Endothelial cell of umbilical vein (primary cell): ENCODE measurements around the gene ARHGAP10. TPM values are rescaled to one million over a fixed set of nuclear protein-coding genes. Genes with fewer than 3 reads are reported as not detected.

Experiments used
- BruUV-seq: library from RNA; stranded (reverse); fragments of 400-500 nt; replicated peaks from 2 replicates; lab custom pipeline; 2021; lab: Mats Ljungman, UMichigan
- CTCF ChIA-PET: fragments of 300-600, 350-600 bp; sonication (Branson Sonifier 250); formaldehyde crosslinking; loops from one replicate; lab custom pipeline; 2021; ENCODE audit warnings: antibody characterized with exemption, inconsistent platforms; lab: Charles Lee
- POLR2A ChIA-PET: fragments of 300-600, 350-600 bp; sonication (Branson Sonifier 250); formaldehyde crosslinking; loops from one replicate; lab custom pipeline; 2021; ENCODE audit warnings: antibody characterized with exemption, inconsistent platforms; lab: Charles Lee
- DNase-seq: peaks from one replicate; pipeline ENCODE4 v3.0.0-alpha.2; 2011; ENCODE audit warnings: low read depth, low spot score
- FAIRE-seq: peaks from 2 replicates; lab custom pipeline; 2011; peaks lifted over from hg19 to GRCh38; lab: Jason Lieb, UNC
- H2AFZ ChIP-seq: 2 replicates; pipeline ENCODE4 v1.6.0; 2012; ENCODE audit warnings: low read depth, low read length, control low read depth, inconsistent platforms
- H3K27ac ChIP-seq: 2 replicates; pipeline ENCODE4 v1.5.1; 2011; ENCODE audit warnings: low read depth, mild to moderate bottlenecking, control low read depth, low read length, moderate library complexity; ENCODE audit not compliant: insufficient read depth
- H3K27me3 ChIP-seq, 2 experiments: 2 replicates each; pipeline versions ENCODE4 v1.6.0 to v1.6.1; 2011; ENCODE audit warnings: low read length in 2 of 2, mixed read lengths in 1 of 2; ENCODE audit not compliant: control insufficient read depth in 2 of 2, insufficient read depth in 2 of 2
- H3K36me3 ChIP-seq, 2 experiments: 2 replicates in 1 of 2; 3 replicates in 1 of 2; pipeline ENCODE4 v1.5.1; 2011; ENCODE audit warnings: low read length in 2 of 2, mild to moderate bottlenecking in 1 of 2, moderate library complexity in 1 of 2; ENCODE audit not compliant: control insufficient read depth in 2 of 2, insufficient read depth in 2 of 2; ENCODE audit errors: extremely low read depth in 1 of 2
- H3K4me1 ChIP-seq: 3 replicates; pipeline ENCODE4 v1.5.1; 2011; ENCODE audit warnings: mild to moderate bottlenecking, low read length; ENCODE audit not compliant: control insufficient read depth, insufficient read depth; ENCODE audit errors: extremely low read depth
- H3K4me2 ChIP-seq: 2 replicates; pipeline ENCODE4 v1.6.1; 2011; ENCODE audit warnings: low read length, control low read depth, mixed read lengths; ENCODE audit not compliant: insufficient read depth
- H3K4me3 ChIP-seq, 3 experiments: fragments of 200-600 bp in 1 of 3; sonication (generic), shearing (Covaris generic) in 1 of 3; replicated peaks in 1 of 3; 2 replicates each; pipeline ENCODE4 v1.5.1; 2011 to 2016; ENCODE audit warnings: control low read depth in 3 of 3, low read length in 3 of 3, mild to moderate bottlenecking in 2 of 3, inconsistent platforms in 1 of 3, low read depth in 1 of 3, moderate library complexity in 1 of 3; ENCODE audit not compliant: insufficient read depth in 1 of 3
- H3K79me2 ChIP-seq: 2 replicates; pipeline ENCODE4 v1.6.0; 2012; ENCODE audit warnings: low read length, inconsistent platforms; ENCODE audit not compliant: control insufficient read depth, insufficient read depth
- H3K9ac ChIP-seq: replicated peaks from 2 replicates; pipeline ENCODE3; 2011; ENCODE audit warnings: low read length, control low read depth; ENCODE audit not compliant: insufficient read depth; ENCODE audit errors: extremely low read depth
- H3K9me1 ChIP-seq: replicated peaks from 3 replicates; pipeline ENCODE4 v1.6.0; 2011; ENCODE audit warnings: mild to moderate bottlenecking, low read length; ENCODE audit not compliant: control insufficient read depth, insufficient read depth; ENCODE audit errors: extremely low read depth
- H3K9me3 ChIP-seq: replicated peaks from 2 replicates; pipeline ENCODE4 v1.5.1; 2012; ENCODE audit warnings: low read length, inconsistent platforms; ENCODE audit not compliant: control insufficient read depth, insufficient read depth
- H4K20me1 ChIP-seq: replicated peaks from 2 replicates; pipeline ENCODE3; 2011; ENCODE audit warnings: mild to moderate bottlenecking, low read length; ENCODE audit not compliant: control insufficient read depth, insufficient read depth; ENCODE audit errors: extremely low read depth
- EZH2 ChIP-seq: IDR thresholded peaks from 2 replicates; pipeline ENCODE4 v1.6.1; 2012; ENCODE audit warnings: borderline replicate concordance, low read depth, mild to moderate bottlenecking, moderate library complexity, low read length, inconsistent platforms; ENCODE audit not compliant: severe bottlenecking
- FOS ChIP-seq: IDR thresholded peaks from 2 replicates; pipeline ENCODE4 v1.6.1; 2011; ENCODE audit warnings: mild to moderate bottlenecking, low read length, moderate library complexity, borderline replicate concordance; ENCODE audit not compliant: insufficient read depth
- GATA2 ChIP-seq: IDR thresholded peaks from 2 replicates; pipeline ENCODE4 v1.7.0; 2011; ENCODE audit warnings: low read depth, mild to moderate bottlenecking, moderate library complexity, mixed read lengths, low read length; ENCODE audit not compliant: insufficient read length, insufficient read depth
- JUN ChIP-seq: IDR thresholded peaks from 2 replicates; pipeline ENCODE4 v1.6.1; 2011; ENCODE audit warnings: borderline replicate concordance, low read depth; ENCODE audit not compliant: insufficient read length, insufficient read depth
- MYC ChIP-seq: IDR thresholded peaks from one replicate; pipeline ENCODE4 v1.6.1; 2011; ENCODE audit warnings: mild to moderate bottlenecking, low read depth, low read length
- POLR2A ChIP-seq: IDR thresholded peaks from 2 replicates; pipeline ENCODE4 v1.6.1; 2012; ENCODE audit warnings: low read depth, mild to moderate bottlenecking, control low read depth, low read length
- POLR2AphosphoS5 ChIP-seq: IDR thresholded peaks from 2 replicates; pipeline ENCODE4 v1.6.1; 2012; ENCODE audit warnings: low read depth, mild to moderate bottlenecking, control low read depth, low read length, moderate library complexity; ENCODE audit not compliant: insufficient read depth
- dilution Hi-C: fragments of 300-500 bp; cut with MboI; formaldehyde crosslinking; loops from one replicate; pipeline ENCODE4 v1.15.0; 2019; ENCODE audit warnings: low sequenced_read_pairs; ENCODE audit not compliant: extremely low pct_ligation_motif_present
- intact Hi-C: fragments of 100-400 bp; cut with micrococcal nuclease; formaldehyde crosslinking; loops from one replicate; pipeline ENCODE4 v1.10.0; 2022
- polyA plus RNA-seq, 4 experiments: library from polyadenylated mRNA; depleted of rRNA in 3 of 4; stranded (reverse) in 3 of 4; unstranded in 1 of 4; fragments of >200 nt; gene quantifications; 2 replicates each; pipeline versions ENCODE4 v1.2.1 to v1.2.3, GENCODE V29; 2011 to 2012; ENCODE audit warnings: missing spikeins in 1 of 4
- total RNA-seq: library from RNA; stranded (reverse); gene quantifications from 2 replicates; pipeline ENCODE4 v1.2.3, GENCODE V29; 2021
- TF ChIP-seq, protein P1 (sequence below), 2 donors: IDR thresholded peaks; 1 replicate in 1 of 2; 2 replicates in 1 of 2; pipeline ENCODE4 v1.5.1; 2011; ENCODE audit warnings: low read length in 2 of 2, mild to moderate bottlenecking in 2 of 2, moderate library complexity in 2 of 2, control low read depth in 1 of 2, inconsistent platforms in 1 of 2, low read depth in 1 of 2; ENCODE audit not compliant: insufficient read depth in 1 of 2; ENCODE audit errors: extremely low read depth in 1 of 2
- TF ChIP-seq, protein P2 (sequence below): IDR thresholded peaks from 2 replicates; pipeline ENCODE4 v1.6.1; 2011; ENCODE audit not compliant: insufficient read depth, insufficient read length

Gene ARHGAP10
- total and polyA plus RNA-seq, 2 donors (not counting 3 experiments of a cell fraction or from before 2014, with no cell fraction given), result 20.4 to 36.7 TPM

DNA sequence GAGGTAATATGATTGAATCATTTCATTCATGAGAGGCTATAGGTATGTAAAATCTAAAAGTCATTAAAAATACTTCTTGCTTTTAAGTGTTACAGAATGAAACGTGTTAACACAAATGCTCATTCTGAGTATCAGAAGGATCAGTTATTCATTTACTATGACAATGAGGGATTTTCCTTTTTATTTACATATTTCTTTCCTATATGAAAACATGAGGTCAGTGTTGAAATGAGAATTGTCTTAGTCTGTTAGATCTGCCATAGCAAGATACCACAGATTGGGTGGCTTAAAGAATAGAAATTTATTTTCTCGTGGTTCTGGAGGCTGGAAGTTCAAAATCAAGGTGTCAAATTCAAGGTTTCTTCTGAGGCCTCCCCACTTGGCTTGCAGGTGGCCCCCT is 181.2 kb downstream of the ARHGAP10 start:
- dilution Hi-C loops, result no loop called here
- no peaks in the 10 kb centered on the region for H3K9me1 ChIP-seq
- POLR2A ChIA-PET, result no interaction called here
- intact Hi-C loops, result no loop called here
- peaks cover 0 to 2% of the 10 kb centered on the region in 2 experiments for H3K36me3 ChIP-seq
- no peak for FAIRE-seq
- CTCF ChIA-PET, result interaction anchor here (1.3 to 1.4 kb wide), 2 partner anchors 12 to 46 kb away, joined by 5 read pairs; no protein-coding TSS in a partner anchor
- no peak overlapping the region for H3K4me2 ChIP-seq
- no peak for DNase-seq
- no peaks in the 10 kb centered on the region for H3K9me3 ChIP-seq
- H3K27me3 ChIP-seq, result no peaks in the 10 kb centered on the region
- H3K4me1 ChIP-seq, result peaks cover 15% of the 10 kb centered on the region
- BruUV-seq, result no TSS peak
- no peaks in the 10 kb centered on the region for H3K79me2 ChIP-seq
- no peak overlapping the region for H2AFZ ChIP-seq
- TF ChIP-seq EZH2, result no peak
- TF ChIP-seq JUN, result no peak
- no peak for TF ChIP-seq MYC
- TF ChIP-seq GATA2, result no peak
- TF ChIP-seq POLR2AphosphoS5, result no peak
- TF ChIP-seq, protein P1, sequence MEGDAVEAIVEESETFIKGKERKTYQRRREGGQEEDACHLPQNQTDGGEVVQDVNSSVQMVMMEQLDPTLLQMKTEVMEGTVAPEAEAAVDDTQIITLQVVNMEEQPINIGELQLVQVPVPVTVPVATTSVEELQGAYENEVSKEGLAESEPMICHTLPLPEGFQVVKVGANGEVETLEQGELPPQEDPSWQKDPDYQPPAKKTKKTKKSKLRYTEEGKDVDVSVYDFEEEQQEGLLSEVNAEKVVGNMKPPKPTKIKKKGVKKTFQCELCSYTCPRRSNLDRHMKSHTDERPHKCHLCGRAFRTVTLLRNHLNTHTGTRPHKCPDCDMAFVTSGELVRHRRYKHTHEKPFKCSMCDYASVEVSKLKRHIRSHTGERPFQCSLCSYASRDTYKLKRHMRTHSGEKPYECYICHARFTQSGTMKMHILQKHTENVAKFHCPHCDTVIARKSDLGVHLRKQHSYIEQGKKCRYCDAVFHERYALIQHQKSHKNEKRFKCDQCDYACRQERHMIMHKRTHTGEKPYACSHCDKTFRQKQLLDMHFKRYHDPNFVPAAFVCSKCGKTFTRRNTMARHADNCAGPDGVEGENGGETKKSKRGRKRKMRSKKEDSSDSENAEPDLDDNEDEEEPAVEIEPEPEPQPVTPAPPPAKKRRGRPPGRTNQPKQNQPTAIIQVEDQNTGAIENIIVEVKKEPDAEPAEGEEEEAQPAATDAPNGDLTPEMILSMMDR (IDR thresholded peaks at IDR 0.05; ENCODE audit: extremely low read depth in 1 of 2, insufficient read depth in 1 of 2, low read depth in 1 of 2, low read length in 2 of 2), result no peak
- TF ChIP-seq, protein P2, sequence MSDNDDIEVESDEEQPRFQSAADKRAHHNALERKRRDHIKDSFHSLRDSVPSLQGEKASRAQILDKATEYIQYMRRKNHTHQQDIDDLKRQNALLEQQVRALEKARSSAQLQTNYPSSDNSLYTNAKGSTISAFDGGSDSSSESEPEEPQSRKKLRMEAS, result no peak
- TF ChIP-seq FOS, result no peak
- no peak for TF ChIP-seq POLR2A
- H3K27ac ChIP-seq, result no peak overlapping the region
- peaks cover 2% of the 10 kb centered on the region for H4K20me1 ChIP-seq
- no peak overlapping the region for H3K4me3 ChIP-seq
- no peak overlapping the region for H3K9ac ChIP-seq
